ENCODE data around the gene STAM2.
A peak's percentile ranks its signal among the peaks of the same experiment; 100 is the strongest.

Gene STAM2

DNA sequence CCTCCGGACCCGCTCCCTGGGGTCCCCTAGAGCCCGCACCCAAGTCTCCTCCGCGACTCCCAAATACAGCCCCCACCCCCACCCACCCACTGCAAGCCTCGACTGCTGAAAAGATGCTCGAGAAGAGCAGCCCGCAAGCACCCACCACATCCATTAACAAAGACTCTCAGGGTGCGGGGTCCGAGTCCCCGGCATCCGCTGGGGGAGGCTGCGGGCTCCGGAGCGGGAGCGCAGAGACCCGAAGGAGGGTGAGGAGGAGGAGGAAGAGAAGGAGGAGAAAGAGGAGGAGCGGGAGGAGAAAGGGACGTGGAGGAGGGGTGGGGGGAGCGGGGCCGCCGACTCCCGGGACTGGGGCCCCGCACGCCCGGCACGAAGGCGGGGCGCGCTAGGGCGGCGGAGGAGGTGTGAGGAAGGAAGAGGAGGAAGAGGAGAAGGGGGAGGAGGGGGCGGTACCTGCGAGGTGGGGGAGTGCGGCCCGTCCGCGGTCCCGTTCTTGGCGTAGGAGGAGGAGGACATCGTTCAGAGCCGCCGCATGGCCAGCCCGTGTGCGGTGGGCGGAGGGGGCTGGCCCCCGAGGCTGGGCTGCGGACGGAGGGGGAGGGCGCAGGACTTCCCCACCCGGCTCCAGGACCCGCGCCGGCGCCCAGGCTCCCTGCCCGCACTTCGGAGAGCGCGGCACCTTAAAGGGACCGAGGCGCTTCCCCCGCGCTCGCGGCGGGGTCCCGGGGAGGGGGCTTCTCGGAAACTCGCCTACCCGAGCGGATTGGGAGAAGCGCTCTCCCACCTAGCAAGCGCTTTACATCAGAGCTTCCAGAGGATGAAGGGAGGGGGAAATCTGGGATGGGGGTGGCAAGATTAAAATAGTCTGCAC lies 76.8 kb downstream of the STAM2 start, which contains the start of gene CACNB4:
Gene CACNB4 (minus strand): TSS at position 549 of the 871 bp plus-strand sequence.
- ATAC-seq = peak; percentile 31

DNA sequence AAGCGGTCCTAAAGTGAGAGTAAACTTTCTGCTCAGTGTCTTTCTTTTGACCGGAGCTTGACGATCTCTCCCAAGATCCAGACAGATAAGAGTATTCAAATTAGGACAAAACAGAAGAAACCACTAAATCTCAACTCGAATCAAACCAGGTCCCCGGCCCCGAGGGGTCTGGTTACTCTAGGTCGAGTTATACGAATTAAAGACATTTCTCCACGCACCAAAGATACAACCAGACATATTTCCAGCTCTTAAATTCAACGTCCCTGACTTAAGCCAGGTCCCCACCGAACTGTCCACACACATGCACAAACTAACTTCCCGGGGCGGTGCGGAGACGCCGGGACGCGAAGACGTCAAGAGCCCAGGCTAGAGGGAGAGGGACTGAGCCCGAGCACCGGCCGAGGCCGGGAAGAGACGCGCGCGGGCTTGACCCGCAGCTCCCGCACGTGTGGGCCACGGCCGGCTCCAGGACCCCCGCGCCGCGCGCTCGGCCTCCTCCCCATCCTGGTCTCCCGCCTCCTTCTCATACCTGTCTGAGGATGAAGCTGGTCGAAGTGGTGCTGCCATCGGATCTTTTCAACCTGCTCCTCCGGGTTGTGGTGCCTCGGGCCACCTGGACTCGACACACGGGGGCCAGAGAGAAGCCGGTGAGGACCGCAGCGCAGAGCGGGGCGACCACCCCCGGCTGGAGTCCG lies 77.6 kb downstream of the STAM2 start:
- ATAC-seq = peak; percentile 78
- TF ChIP-seq ISL1 (CRISPR knock-in tag; IDR thresholded peaks at IDR 0.05) = no peak
- no peak for TF ChIP-seq SNAI2 (CRISPR knock-in tag; IDR thresholded peaks at IDR 0.05)
- no peak for TF ChIP-seq OSR1 (CRISPR knock-in tag; IDR thresholded peaks at IDR 0.05)
- no peak for TF ChIP-seq ZNF70 (CRISPR knock-in tag; IDR thresholded peaks at IDR 0.05)
- no peak for TF ChIP-seq BACH2 (CRISPR knock-in tag; IDR thresholded peaks at IDR 0.05; ENCODE audit: borderline replicate concordance)

More for the DNA sequence above, 76.8 kb downstream of the STAM2 start, which contains the start of gene CACNB4:
- TF ChIP-seq, protein P1, sequence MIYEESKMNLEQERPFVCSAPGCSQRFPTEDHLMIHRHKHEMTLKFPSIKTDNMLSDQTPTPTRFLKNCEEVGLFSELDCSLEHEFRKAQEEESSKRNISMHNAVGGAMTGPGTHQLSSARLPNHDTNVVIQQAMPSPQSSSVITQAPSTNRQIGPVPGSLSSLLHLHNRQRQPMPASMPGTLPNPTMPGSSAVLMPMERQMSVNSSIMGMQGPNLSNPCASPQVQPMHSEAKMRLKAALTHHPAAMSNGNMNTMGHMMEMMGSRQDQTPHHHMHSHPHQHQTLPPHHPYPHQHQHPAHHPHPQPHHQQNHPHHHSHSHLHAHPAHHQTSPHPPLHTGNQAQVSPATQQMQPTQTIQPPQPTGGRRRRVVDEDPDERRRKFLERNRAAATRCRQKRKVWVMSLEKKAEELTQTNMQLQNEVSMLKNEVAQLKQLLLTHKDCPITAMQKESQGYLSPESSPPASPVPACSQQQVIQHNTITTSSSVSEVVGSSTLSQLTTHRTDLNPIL (CRISPR knock-in tag; IDR thresholded peaks at IDR 0.05; ENCODE audit: low read depth) = no peak
- TF ChIP-seq ISL1 (CRISPR knock-in tag; IDR thresholded peaks at IDR 0.05) (no peak), PPARA (CRISPR knock-in tag; IDR thresholded peaks at IDR 0.05; ENCODE audit: borderline replicate concordance) (no peak), ARNTL (CRISPR knock-in tag; IDR thresholded peaks at IDR 0.05; ENCODE audit: borderline replicate concordance, low read depth) (no peak), ZNF8 (CRISPR knock-in tag; IDR thresholded peaks at IDR 0.05) (no peak), CSDC2 (CRISPR knock-in tag; IDR thresholded peaks at IDR 0.05) (no peak), RARB (CRISPR knock-in tag; IDR thresholded peaks at IDR 0.05) (no peak), ZNF70 (CRISPR knock-in tag; IDR thresholded peaks at IDR 0.05) (no peak), TCF4 (CRISPR knock-in tag; IDR thresholded peaks at IDR 0.05; ENCODE audit: borderline replicate concordance) (no peak), TOX (CRISPR knock-in tag; IDR thresholded peaks at IDR 0.05; ENCODE audit: borderline replicate concordance) (no peak), SNAI2 (CRISPR knock-in tag; IDR thresholded peaks at IDR 0.05) (no peak), ZC3H10 (CRISPR knock-in tag; IDR thresholded peaks at IDR 0.05) (no peak), BACH2 (CRISPR knock-in tag; IDR thresholded peaks at IDR 0.05; ENCODE audit: borderline replicate concordance) (no peak), OSR1 (CRISPR knock-in tag; IDR thresholded peaks at IDR 0.05) (no peak)
- TF ChIP-seq, protein P2, sequence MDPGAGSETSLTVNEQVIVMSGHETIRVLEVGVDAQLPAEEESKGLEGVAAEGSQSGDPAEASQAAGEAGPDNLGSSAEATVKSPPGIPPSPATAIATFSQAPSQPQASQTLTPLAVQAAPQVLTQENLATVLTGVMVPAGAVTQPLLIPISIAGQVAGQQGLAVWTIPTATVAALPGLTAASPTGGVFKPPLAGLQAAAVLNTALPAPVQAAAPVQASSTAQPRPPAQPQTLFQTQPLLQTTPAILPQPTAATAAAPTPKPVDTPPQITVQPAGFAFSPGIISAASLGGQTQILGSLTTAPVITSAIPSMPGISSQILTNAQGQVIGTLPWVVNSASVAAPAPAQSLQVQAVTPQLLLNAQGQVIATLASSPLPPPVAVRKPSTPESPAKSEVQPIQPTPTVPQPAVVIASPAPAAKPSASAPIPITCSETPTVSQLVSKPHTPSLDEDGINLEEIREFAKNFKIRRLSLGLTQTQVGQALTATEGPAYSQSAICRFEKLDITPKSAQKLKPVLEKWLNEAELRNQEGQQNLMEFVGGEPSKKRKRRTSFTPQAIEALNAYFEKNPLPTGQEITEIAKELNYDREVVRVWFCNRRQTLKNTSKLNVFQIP (CRISPR knock-in tag; IDR thresholded peaks at IDR 0.05; ENCODE audit: borderline replicate concordance, low read depth) = no peak
- TF ChIP-seq, protein P3, sequence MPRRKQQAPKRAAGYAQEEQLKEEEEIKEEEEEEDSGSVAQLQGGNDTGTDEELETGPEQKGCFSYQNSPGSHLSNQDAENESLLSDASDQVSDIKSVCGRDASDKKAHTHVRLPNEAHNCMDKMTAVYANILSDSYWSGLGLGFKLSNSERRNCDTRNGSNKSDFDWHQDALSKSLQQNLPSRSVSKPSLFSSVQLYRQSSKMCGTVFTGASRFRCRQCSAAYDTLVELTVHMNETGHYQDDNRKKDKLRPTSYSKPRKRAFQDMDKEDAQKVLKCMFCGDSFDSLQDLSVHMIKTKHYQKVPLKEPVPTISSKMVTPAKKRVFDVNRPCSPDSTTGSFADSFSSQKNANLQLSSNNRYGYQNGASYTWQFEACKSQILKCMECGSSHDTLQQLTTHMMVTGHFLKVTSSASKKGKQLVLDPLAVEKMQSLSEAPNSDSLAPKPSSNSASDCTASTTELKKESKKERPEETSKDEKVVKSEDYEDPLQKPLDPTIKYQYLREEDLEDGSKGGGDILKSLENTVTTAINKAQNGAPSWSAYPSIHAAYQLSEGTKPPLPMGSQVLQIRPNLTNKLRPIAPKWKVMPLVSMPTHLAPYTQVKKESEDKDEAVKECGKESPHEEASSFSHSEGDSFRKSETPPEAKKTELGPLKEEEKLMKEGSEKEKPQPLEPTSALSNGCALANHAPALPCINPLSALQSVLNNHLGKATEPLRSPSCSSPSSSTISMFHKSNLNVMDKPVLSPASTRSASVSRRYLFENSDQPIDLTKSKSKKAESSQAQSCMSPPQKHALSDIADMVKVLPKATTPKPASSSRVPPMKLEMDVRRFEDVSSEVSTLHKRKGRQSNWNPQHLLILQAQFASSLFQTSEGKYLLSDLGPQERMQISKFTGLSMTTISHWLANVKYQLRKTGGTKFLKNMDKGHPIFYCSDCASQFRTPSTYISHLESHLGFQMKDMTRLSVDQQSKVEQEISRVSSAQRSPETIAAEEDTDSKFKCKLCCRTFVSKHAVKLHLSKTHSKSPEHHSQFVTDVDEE (CRISPR knock-in tag; IDR thresholded peaks at IDR 0.05) = no peak
- TF ChIP-seq, protein P4, sequence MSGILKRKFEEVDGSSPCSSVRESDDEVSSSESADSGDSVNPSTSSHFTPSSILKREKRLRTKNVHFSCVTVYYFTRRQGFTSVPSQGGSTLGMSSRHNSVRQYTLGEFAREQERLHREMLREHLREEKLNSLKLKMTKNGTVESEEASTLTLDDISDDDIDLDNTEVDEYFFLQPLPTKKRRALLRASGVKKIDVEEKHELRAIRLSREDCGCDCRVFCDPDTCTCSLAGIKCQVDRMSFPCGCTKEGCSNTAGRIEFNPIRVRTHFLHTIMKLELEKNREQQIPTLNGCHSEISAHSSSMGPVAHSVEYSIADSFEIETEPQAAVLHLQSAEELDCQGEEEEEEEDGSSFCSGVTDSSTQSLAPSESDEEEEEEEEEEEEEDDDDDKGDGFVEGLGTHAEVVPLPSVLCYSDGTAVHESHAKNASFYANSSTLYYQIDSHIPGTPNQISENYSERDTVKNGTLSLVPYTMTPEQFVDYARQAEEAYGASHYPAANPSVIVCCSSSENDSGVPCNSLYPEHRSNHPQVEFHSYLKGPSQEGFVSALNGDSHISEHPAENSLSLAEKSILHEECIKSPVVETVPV (CRISPR knock-in tag; IDR thresholded peaks at IDR 0.05) = no peak

DNA sequence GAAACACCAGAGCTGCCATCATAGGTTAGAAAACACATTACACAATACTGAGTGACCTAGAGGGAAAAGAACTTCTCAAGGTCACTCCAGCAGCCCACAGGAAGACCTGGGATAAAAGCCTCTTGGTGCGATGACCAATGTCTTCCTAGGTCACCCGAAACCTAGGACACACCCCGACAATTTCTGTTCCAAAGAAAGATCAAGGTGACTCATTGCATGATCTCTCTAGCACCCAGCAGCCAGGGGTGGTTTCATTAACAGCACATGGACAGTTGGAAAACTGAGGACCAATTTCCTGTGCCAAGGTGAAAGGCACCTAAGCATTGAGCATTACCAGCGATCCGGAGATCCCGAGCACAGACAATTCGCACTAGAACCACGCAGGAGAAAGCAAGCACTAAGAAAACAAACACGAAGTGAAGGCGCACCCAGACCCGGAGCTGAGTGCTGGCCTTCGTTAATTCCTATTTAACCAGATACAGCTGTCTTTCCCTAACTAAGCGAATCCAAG lies 78.2 kb downstream of the STAM2 start:
- peak; percentile 80 for ATAC-seq
- TF ChIP-seq, protein P4 (CRISPR knock-in tag; IDR thresholded peaks at IDR 0.05) = no peak
- no peak for TF ChIP-seq PPARA (CRISPR knock-in tag; IDR thresholded peaks at IDR 0.05; ENCODE audit: borderline replicate concordance)
- no peak for TF ChIP-seq ZNF565 (CRISPR knock-in tag; conservative IDR thresholded peaks at IDR 0.05; ENCODE audit: low read depth)
- TF ChIP-seq ZNF8 (CRISPR knock-in tag; IDR thresholded peaks at IDR 0.05) = no peak
- TF ChIP-seq, protein P3 (CRISPR knock-in tag; IDR thresholded peaks at IDR 0.05) = no peak
- no peak for TF ChIP-seq RARB (CRISPR knock-in tag; IDR thresholded peaks at IDR 0.05)
- no peak for TF ChIP-seq BACH2 (CRISPR knock-in tag; IDR thresholded peaks at IDR 0.05; ENCODE audit: borderline replicate concordance)
- TF ChIP-seq TOX (CRISPR knock-in tag; IDR thresholded peaks at IDR 0.05; ENCODE audit: borderline replicate concordance) = no peak
- no peak for TF ChIP-seq OSR1 (CRISPR knock-in tag; IDR thresholded peaks at IDR 0.05)
- TF ChIP-seq, protein P5, sequence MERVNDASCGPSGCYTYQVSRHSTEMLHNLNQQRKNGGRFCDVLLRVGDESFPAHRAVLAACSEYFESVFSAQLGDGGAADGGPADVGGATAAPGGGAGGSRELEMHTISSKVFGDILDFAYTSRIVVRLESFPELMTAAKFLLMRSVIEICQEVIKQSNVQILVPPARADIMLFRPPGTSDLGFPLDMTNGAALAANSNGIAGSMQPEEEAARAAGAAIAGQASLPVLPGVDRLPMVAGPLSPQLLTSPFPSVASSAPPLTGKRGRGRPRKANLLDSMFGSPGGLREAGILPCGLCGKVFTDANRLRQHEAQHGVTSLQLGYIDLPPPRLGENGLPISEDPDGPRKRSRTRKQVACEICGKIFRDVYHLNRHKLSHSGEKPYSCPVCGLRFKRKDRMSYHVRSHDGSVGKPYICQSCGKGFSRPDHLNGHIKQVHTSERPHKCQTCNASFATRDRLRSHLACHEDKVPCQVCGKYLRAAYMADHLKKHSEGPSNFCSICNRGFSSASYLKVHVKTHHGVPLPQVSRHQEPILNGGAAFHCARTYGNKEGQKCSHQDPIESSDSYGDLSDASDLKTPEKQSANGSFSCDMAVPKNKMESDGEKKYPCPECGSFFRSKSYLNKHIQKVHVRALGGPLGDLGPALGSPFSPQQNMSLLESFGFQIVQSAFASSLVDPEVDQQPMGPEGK (CRISPR knock-in tag; IDR thresholded peaks at IDR 0.05; ENCODE audit: borderline replicate concordance) = no peak
- no peak for TF ChIP-seq SNAI2 (CRISPR knock-in tag; IDR thresholded peaks at IDR 0.05)
- TF ChIP-seq ZC3H10 (CRISPR knock-in tag; IDR thresholded peaks at IDR 0.05) = no peak

Data from SK-N-SH treated with all-trans-retinoic acid at 6 μM for 48 hours (cell line).